ENCODE data around the gene ME3. TPM values are rescaled to one million over a fixed set of nuclear protein-coding genes. Genes with fewer than 3 reads are reported as not detected.

ME3 gene
- total and polyA plus RNA-seq, 2 experiments from 2014 or later: 7.5 to 10.9 TPM

- Histone ChIP-seq H3K9me2 (ENCODE audit: insufficient read depth) (no peaks in the 10 kb centered on the region), H3K79me2 (ENCODE audit: insufficient read depth) (no peaks in the 10 kb centered on the region), H3K9me3 (ENCODE audit: low read depth) (no peaks in the 10 kb centered on the region), H4K20me1 (ENCODE audit: insufficient read depth) (no peaks in the 10 kb centered on the region), H3K27me3 (replicated peaks; ENCODE audit: insufficient read depth) (no peaks in the 10 kb centered on the region), H3K4me2 (ENCODE audit: unreplicated experiment) (no peak overlapping the region), H3F3A (ENCODE audit: insufficient read depth) (no peaks in the 10 kb centered on the region), H3K27ac (no peak overlapping the region), H2AFZ (no peak overlapping the region), H3K4me3 (no peak overlapping the region), H3K36me3 (ENCODE audit: low read depth) (no peaks in the 10 kb centered on the region), H3K4me1 (ENCODE audit: insufficient read depth) (peaks cover 21% of the 10 kb centered on the region), H3K9ac (no peak overlapping the region)
- TF ChIP-seq EZH2 (IDR thresholded peaks at IDR 0.05; ENCODE audit: insufficient read depth, poor library complexity, severe bottlenecking) (no peak), EZH2phosphoT487 (IDR thresholded peaks at IDR 0.05; ENCODE audit: insufficient read depth, low read depth) (no peak)
- 13 to 15% methylated on average over 9 of the region's 9 CpGs for WGBS, 2 experiments (ENCODE audit: low coverage in 1 of 2, low lambda C conversion rate in 2 of 2, missing lambda C conversion rate in 2 of 2)
- peak; percentile 87 for DNase-seq
- in situ Hi-C loops (cut with MboI): loop anchor here (5.0 to 25.0 kb wide), 4 partner anchors 138 to 831 kb away; no protein-coding TSS in a partner anchor
These were observed 216.1 kb downstream of the ME3 start for GRCh38 chr11:86456075-86456939.

GRCh38 chr11:86453290-86454030 is 219.0 kb downstream of the ME3 start:
- no peak for DNase-seq
- 52 to 60% methylated on average over 2 of the region's 2 CpGs for WGBS, 2 experiments (ENCODE audit: low coverage in 1 of 2, low lambda C conversion rate in 2 of 2, missing lambda C conversion rate in 2 of 2)
- no peak overlapping the region for H3K27ac ChIP-seq
- no peak overlapping the region for H2AFZ ChIP-seq
- H3K79me2 ChIP-seq (ENCODE audit: insufficient read depth): no peaks in the 10 kb centered on the region
- H3K9me3 ChIP-seq (ENCODE audit: low read depth): no peaks in the 10 kb centered on the region
- H3K4me2 ChIP-seq (ENCODE audit: unreplicated experiment): no peak overlapping the region
- no peaks in the 10 kb centered on the region for H3F3A ChIP-seq (ENCODE audit: insufficient read depth)
- TF ChIP-seq EZH2phosphoT487 (IDR thresholded peaks at IDR 0.05; ENCODE audit: insufficient read depth, low read depth): no peak
- TF ChIP-seq EZH2 (IDR thresholded peaks at IDR 0.05; ENCODE audit: insufficient read depth, poor library complexity, severe bottlenecking): no peak
- no peak overlapping the region for H3K9ac ChIP-seq
- H3K9me2 ChIP-seq (ENCODE audit: insufficient read depth): no peaks in the 10 kb centered on the region
- H3K36me3 ChIP-seq (ENCODE audit: low read depth): no peaks in the 10 kb centered on the region
- no peaks in the 10 kb centered on the region for H3K27me3 ChIP-seq (replicated peaks; ENCODE audit: insufficient read depth)
- no peaks in the 10 kb centered on the region for H4K20me1 ChIP-seq (ENCODE audit: insufficient read depth)
- no peak overlapping the region for H3K4me3 ChIP-seq
- in situ Hi-C loops (cut with MboI): loop anchor here (10.0 to 25.0 kb wide), 3 partner anchors 141 to 834 kb away; no protein-coding TSS in a partner anchor
- H3K4me1 ChIP-seq (ENCODE audit: insufficient read depth): no peaks in the 10 kb centered on the region

GRCh38 chr11:86449993-86450629 is 222.3 kb downstream of the ME3 start:
- no peaks in the 10 kb centered on the region for H3K27me3 ChIP-seq (replicated peaks; ENCODE audit: insufficient read depth)
- WGBS, 2 experiments (ENCODE audit: low coverage in 1 of 2, low lambda C conversion rate in 2 of 2, missing lambda C conversion rate in 2 of 2): 69 to 78% methylated on average over 5 of the region's 5 CpGs
- no peaks in the 10 kb centered on the region for H3K4me1 ChIP-seq (ENCODE audit: insufficient read depth)
- no peak for DNase-seq
- TF ChIP-seq EZH2 (IDR thresholded peaks at IDR 0.05; ENCODE audit: insufficient read depth, poor library complexity, severe bottlenecking) (no peak), EZH2phosphoT487 (IDR thresholded peaks at IDR 0.05; ENCODE audit: insufficient read depth, low read depth) (no peak)
- H3F3A ChIP-seq (ENCODE audit: insufficient read depth): no peaks in the 10 kb centered on the region
- no peaks in the 10 kb centered on the region for H3K9me3 ChIP-seq (ENCODE audit: low read depth)
- no peak overlapping the region for H3K4me3 ChIP-seq
- H3K79me2 ChIP-seq (ENCODE audit: insufficient read depth): no peaks in the 10 kb centered on the region
- H2AFZ ChIP-seq: no peak overlapping the region
- H3K27ac ChIP-seq: no peak overlapping the region
- no peak overlapping the region for H3K4me2 ChIP-seq (ENCODE audit: unreplicated experiment)
- no peaks in the 10 kb centered on the region for H4K20me1 ChIP-seq (ENCODE audit: insufficient read depth)
- in situ Hi-C loops (cut with MboI): loop anchor here (10.0 to 25.0 kb wide), 3 partner anchors 145 to 837 kb away; no protein-coding TSS in a partner anchor
- H3K9ac ChIP-seq: no peak overlapping the region
- H3K36me3 ChIP-seq (ENCODE audit: low read depth): no peaks in the 10 kb centered on the region
- H3K9me2 ChIP-seq (ENCODE audit: insufficient read depth): no peaks in the 10 kb centered on the region

- Histone ChIP-seq H3K9me2 (ENCODE audit: insufficient read depth) (no peaks in the 10 kb centered on the region), H3K9me3 (ENCODE audit: low read depth) (no peaks in the 10 kb centered on the region), H3K27me3 (replicated peaks; ENCODE audit: insufficient read depth) (no peaks in the 10 kb centered on the region), H2AFZ (no peak overlapping the region), H3K4me2 (ENCODE audit: unreplicated experiment) (no peak overlapping the region), H3K9ac (no peak overlapping the region), H3K4me3 (no peak overlapping the region), H3F3A (ENCODE audit: insufficient read depth) (no peaks in the 10 kb centered on the region), H3K79me2 (ENCODE audit: insufficient read depth) (no peaks in the 10 kb centered on the region), H3K27ac (no peak overlapping the region), H3K36me3 (ENCODE audit: low read depth) (no peaks in the 10 kb centered on the region), H4K20me1 (ENCODE audit: insufficient read depth) (no peaks in the 10 kb centered on the region), H3K4me1 (ENCODE audit: insufficient read depth) (no peaks in the 10 kb centered on the region)
- WGBS, 2 experiments (ENCODE audit: low coverage in 1 of 2, low lambda C conversion rate in 2 of 2, missing lambda C conversion rate in 2 of 2): 82 to 84% methylated on average over 3 of the region's 3 CpGs
- TF ChIP-seq EZH2phosphoT487 (IDR thresholded peaks at IDR 0.05; ENCODE audit: insufficient read depth, low read depth): no peak
- TF ChIP-seq EZH2 (IDR thresholded peaks at IDR 0.05; ENCODE audit: insufficient read depth, poor library complexity, severe bottlenecking): no peak
- no peak for DNase-seq
- in situ Hi-C loops (cut with MboI): no loop called here
These were observed 224.5 kb downstream of the ME3 start for GRCh38 chr11:86447763-86448480.

Measured in GM23248 (cell line).